Measurements from ENCODE around the gene EMX1. TPM values are rescaled to one million over a fixed set of nuclear protein-coding genes. Genes with fewer than 3 reads are reported as not detected.

The EMX1 gene
- polyA plus RNA-seq, 1 donor from 2014 or later = 0.33 TPM

DNA sequence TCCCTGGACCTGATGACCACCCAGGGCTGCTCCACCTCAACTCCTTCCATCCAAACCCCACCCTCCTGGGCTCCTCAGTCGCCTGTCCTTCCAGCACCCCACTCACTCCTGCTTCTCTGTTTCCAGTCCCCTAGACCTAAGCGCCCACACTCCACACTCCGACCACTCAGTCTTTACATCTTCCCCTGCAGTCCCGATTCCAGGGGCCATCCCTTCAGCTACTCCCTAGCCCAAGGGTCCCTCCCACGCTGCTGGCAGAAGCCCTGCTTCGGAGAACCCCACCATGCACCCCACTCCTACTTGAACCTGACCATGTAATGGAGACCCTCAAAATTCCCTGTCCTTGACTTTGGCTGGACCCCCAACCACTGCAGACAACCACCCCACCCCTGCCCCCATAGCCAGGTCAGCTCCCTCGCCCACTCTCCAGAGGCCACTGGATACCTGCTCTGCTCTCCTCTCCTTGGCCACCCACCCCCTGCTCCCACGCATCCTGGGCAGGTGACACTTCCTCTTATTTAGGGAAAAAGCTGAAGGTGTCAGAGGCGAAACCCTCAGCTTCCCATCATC is 28.2 kb downstream of the EMX1 start:
- H3K4me3 ChIP-seq (ENCODE audit: low read length) = no peak overlapping the region
- no peaks in the 10 kb centered on the region for H3K79me2 ChIP-seq (replicated peaks; ENCODE audit: insufficient read depth, low read length)
- no peak overlapping the region for H3K4me2 ChIP-seq (ENCODE audit: low read length)
- no peaks in the 10 kb centered on the region for H3K9me2 ChIP-seq (ENCODE audit: insufficient read depth, low read length)
- no peak overlapping the region for H3K9ac ChIP-seq (ENCODE audit: low read length)
- H2AFZ ChIP-seq (ENCODE audit: low read depth, low read length) = no peak overlapping the region
- no peaks in the 10 kb centered on the region for H3F3A ChIP-seq (ENCODE audit: insufficient read depth, low read length, poor library complexity, severe bottlenecking)
- TF ChIP-seq REST (IDR thresholded peaks at IDR 0.05; ENCODE audit: borderline replicate concordance) (no peak), EZH2 (IDR thresholded peaks at IDR 0.05; ENCODE audit: borderline replicate concordance, insufficient read depth, low read length, poor library complexity, severe bottlenecking) (no peak), EP300 (conservative IDR thresholded peaks at IDR 0.05; ENCODE audit: poor library complexity, severe bottlenecking) (no peak), MXI1 (conservative IDR thresholded peaks at IDR 0.05; ENCODE audit: poor library complexity, severe bottlenecking) (no peak), SMC3 (conservative IDR thresholded peaks at IDR 0.05; ENCODE audit: poor library complexity) (no peak)
- TF ChIP-seq, protein P1, sequence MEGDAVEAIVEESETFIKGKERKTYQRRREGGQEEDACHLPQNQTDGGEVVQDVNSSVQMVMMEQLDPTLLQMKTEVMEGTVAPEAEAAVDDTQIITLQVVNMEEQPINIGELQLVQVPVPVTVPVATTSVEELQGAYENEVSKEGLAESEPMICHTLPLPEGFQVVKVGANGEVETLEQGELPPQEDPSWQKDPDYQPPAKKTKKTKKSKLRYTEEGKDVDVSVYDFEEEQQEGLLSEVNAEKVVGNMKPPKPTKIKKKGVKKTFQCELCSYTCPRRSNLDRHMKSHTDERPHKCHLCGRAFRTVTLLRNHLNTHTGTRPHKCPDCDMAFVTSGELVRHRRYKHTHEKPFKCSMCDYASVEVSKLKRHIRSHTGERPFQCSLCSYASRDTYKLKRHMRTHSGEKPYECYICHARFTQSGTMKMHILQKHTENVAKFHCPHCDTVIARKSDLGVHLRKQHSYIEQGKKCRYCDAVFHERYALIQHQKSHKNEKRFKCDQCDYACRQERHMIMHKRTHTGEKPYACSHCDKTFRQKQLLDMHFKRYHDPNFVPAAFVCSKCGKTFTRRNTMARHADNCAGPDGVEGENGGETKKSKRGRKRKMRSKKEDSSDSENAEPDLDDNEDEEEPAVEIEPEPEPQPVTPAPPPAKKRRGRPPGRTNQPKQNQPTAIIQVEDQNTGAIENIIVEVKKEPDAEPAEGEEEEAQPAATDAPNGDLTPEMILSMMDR (IDR thresholded peaks at IDR 0.05; ENCODE audit: poor library complexity, severe bottlenecking) = no peak
- H3K36me3 ChIP-seq (ENCODE audit: insufficient read depth, low read length) = no peaks in the 10 kb centered on the region
- no peaks in the 10 kb centered on the region for H3K9me3 ChIP-seq (ENCODE audit: low read length)
- no peaks in the 10 kb centered on the region for H3K27me3 ChIP-seq (ENCODE audit: insufficient read depth, low read depth, low read length)
- no peak overlapping the region for H3K27ac ChIP-seq (ENCODE audit: low read length)
- no peaks in the 10 kb centered on the region for H4K20me1 ChIP-seq (ENCODE audit: insufficient read depth)

- H3K79me2 ChIP-seq (replicated peaks; ENCODE audit: insufficient read depth, low read length) = no peaks in the 10 kb centered on the region
- no peaks in the 10 kb centered on the region for H4K20me1 ChIP-seq (ENCODE audit: insufficient read depth)
- no peak overlapping the region for H3K4me2 ChIP-seq (ENCODE audit: low read length)
- no peaks in the 10 kb centered on the region for H3K9me3 ChIP-seq (ENCODE audit: low read length)
- H3K27ac ChIP-seq (ENCODE audit: low read length) = no peak overlapping the region
- H3K4me3 ChIP-seq (ENCODE audit: low read length) = no peak overlapping the region
- H3K9me2 ChIP-seq (ENCODE audit: insufficient read depth, low read length) = no peaks in the 10 kb centered on the region
- H3F3A ChIP-seq (ENCODE audit: insufficient read depth, low read length, poor library complexity, severe bottlenecking) = no peaks in the 10 kb centered on the region
- H3K27me3 ChIP-seq (ENCODE audit: insufficient read depth, low read depth, low read length) = no peaks in the 10 kb centered on the region
- H3K36me3 ChIP-seq (ENCODE audit: insufficient read depth, low read length) = no peaks in the 10 kb centered on the region
- TF ChIP-seq EZH2 (IDR thresholded peaks at IDR 0.05; ENCODE audit: borderline replicate concordance, insufficient read depth, low read length, poor library complexity, severe bottlenecking) (no peak), SMC3 (conservative IDR thresholded peaks at IDR 0.05; ENCODE audit: poor library complexity) (no peak), POLR2AphosphoS5 (IDR thresholded peaks at IDR 0.05) (no peak)
- TF ChIP-seq, protein P1 (IDR thresholded peaks at IDR 0.05; ENCODE audit: poor library complexity, severe bottlenecking) = no peak
- no peak overlapping the region for H3K9ac ChIP-seq (ENCODE audit: low read length)
- no peak overlapping the region for H2AFZ ChIP-seq (ENCODE audit: low read depth, low read length)
Measured at GRCh38 chr2:72946466-72946865, 29.1 kb downstream of the EMX1 start.

Measured in neural cell (in vitro differentiated cells).